Smooth muscle cell of the umbilical artery (primary cell): ENCODE measurements around the gene SPC25. TPM values are rescaled to one million over a fixed set of nuclear protein-coding genes. Genes with fewer than 3 reads are reported as not detected.

Source experiments
- total RNA-seq: library from RNA; depleted of rRNA; stranded (reverse); fragments of >200 nt; gene quantifications from 2 replicates; pipeline ENCODE4 v1.2.3, GENCODE V29; 2014

Gene SPC25, protein sequence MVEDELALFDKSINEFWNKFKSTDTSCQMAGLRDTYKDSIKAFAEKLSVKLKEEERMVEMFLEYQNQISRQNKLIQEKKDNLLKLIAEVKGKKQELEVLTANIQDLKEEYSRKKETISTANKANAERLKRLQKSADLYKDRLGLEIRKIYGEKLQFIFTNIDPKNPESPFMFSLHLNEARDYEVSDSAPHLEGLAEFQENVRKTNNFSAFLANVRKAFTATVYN
- 0.30 and 3.6 TPM in 2 replicates for total RNA-seq

DNA sequence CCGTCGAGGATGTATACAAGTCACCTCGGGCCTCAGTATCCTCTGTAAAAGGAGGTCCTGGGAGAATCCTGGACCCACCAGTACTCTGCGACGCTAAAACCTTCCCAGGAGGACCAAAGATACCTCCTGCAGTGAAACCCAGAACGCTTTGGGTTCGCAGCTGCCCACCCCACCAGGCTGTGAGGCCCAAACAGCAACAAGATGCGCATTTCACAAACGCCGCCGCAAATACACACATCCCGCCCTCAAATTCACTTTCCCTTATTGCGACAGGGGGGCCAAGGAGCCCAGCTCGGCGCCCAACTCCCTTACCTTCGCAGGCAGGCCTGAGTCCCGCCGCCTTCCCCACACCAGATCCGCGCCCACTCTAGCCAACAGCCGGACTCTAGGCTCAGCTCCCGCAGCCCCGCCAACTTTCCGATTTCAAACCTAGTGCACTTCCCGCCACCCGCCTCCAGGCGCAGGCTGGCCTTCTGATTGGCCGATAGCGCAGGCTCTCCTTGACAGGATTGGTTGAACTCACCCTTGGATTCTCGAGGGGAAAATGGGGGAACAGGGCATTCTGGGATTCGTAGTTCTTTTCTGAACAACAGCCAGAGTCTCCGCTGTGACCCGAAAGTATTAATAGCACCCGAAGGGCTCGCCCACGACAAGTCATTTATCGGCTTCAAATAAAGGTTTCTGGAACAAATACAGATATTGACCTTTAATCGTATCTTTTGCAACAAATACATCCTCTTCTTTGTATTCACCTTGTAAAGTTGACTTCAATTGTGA lies at the start of gene SPC25:
TSS of gene SPC25 (minus strand) at position 425 of the 777 bp plus-strand sequence. CDS start 911 bp downstream, outside the sequence.

DNA sequence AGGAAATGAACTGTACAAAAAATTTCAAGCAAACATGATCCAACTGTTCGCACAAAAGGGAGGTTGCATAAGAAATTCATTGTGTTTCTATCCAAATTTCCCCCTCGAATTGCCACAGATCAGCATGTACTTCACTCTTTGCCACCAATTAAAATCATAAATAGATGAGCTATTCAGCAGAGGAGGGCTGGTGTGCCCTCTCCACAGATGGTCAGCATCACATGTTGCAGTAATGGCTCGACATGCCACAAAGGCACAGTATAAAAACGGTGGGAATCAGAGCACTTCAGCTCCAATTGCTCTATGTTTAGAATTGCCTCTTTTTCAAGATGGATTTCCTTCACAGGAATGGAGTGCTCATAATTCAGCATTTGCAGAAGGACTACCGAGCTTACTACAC lies 10.8 kb upstream of the SPC25 start, which contains the start of gene G6PC2:
TSS of gene G6PC2 (plus strand) at position 289 of the 400 bp plus-strand sequence. CDS start at position 330, 41 bp downstream.

Other genes with a start within 250 kb of the SPC25 start
- gene NOSTRIN, start 87.8 kb downstream of the SPC25 start, total RNA-seq = not detected in 2 replicates
- not detected in 2 replicates for gene G6PC2, start 10.9 kb upstream of the SPC25 start, total RNA-seq
- not detected in 2 replicates for gene ABCB11, start 140.9 kb upstream of the SPC25 start, total RNA-seq
- gene DHRS9, start 179.1 kb upstream of the SPC25 start, total RNA-seq = 0.09 TPM in 1 of 2 replicates, not detected in the other